Right atrium auricular region (tissue), 2 donors: ENCODE results near the gene RAB9A. TPM values are rescaled to one million over a fixed set of nuclear protein-coding genes. Genes with fewer than 3 reads are reported as not detected.

ENCODE experiments used
- DNase-seq: peaks from one replicate; pipeline ENCODE4 v3.0.0-alpha.2; 2019; ENCODE audit warnings: low spot score
- H3K27ac ChIP-seq, 2 donors: fragments of 200-600 bp; sonication (generic); 1 replicate in 1 of 2; 2 replicates in 1 of 2; pipeline ENCODE4 v1.5.1; 2016 to 2019
- H3K27me3 ChIP-seq, 2 donors: fragments of 200-600 bp; sonication (generic); one replicate each; pipeline versions ENCODE4 v1.5.1 to v1.6.0; 2017 to 2019
- H3K36me3 ChIP-seq: fragments of 200-600 bp; sonication (generic); one replicate; pipeline ENCODE4 v1.5.1; 2016
- H3K4me1 ChIP-seq, 2 donors: fragments of 200-600 bp; sonication (generic); one replicate each; pipeline versions ENCODE4 v1.5.1 to v1.6.0; 2017 to 2019
- H3K4me3 ChIP-seq, 2 donors: fragments of 200-600 bp; sonication (generic); 1 replicate in 1 of 2; 2 replicates in 1 of 2; pipeline ENCODE4 v1.5.1; 2017 to 2019; ENCODE audit warnings: mild to moderate bottlenecking in 1 of 2, moderate library complexity in 1 of 2
- H3K9me3 ChIP-seq, 2 donors: fragments of 200-600 bp; sonication (generic); one replicate each; pipeline ENCODE4 v1.5.1; 2019
- total RNA-seq, 2 donors: library from RNA; depleted of rRNA; stranded (reverse); fragments of >200 nt; gene quantifications; one replicate each; pipeline ENCODE4 v1.1.0, GENCODE V29; 2016
- TF ChIP-seq, protein P1 (sequence below), 2 donors: fragments of 200-600 bp; sonication (generic); IDR thresholded peaks; one replicate each; pipeline ENCODE4 v1.5.1; 2019; ENCODE audit warnings: antibody characterized with exemption in 2 of 2

The RAB9A gene
- total RNA-seq, 2 donors from 2014 or later = 25.6 to 26.1 TPM

DNA sequence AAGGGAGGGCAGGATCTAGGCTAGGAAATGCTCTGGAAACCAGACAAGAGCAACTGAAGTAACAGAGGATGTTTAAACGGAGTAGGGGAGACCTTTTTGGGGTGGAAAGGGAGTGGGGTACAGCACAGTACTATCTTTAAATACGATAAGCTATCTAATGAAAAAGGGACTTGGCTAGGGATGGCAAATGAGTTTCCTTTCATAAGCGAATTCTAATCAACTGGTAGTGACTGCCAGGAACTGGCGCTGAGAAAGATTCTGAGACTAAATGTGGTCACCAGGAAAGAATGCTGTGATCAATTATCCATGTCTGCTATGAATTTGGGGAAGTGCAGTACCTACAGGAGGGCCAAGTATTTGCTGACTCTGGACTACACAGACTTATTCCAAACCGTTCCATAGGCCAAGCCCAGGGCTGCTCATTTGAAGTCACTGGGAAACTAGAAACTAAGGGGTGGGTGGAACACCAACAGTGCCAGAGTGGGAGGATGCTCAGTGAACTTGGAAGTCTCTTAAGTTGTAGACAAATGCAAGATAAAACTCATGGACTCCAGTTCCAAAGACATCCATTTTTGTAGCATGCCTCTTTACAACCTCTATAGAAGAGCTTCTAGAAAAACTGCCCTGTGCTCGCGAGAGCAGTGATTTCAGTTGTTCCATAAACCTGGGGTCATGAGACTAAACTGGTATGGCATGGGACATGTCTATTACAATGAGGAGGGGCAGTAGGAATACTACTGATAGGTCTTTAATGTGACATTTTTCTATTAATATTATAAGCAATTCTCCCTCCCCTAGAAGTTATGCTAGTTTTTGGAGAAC, 43.5 kb downstream of the RAB9A start:
- no peak for DNase-seq
- Histone ChIP-seq H3K4me3 (no peak overlapping the region), H3K4me1 (peaks cover 0 to 12% of the 10 kb centered on the region in 2 donors), H3K36me3 (no peaks in the 10 kb centered on the region), H3K27ac (peak overlapping the region in 1 of 2 donors; percentile 88), H3K9me3 (no peaks in the 10 kb centered on the region), H3K27me3 (no peaks in the 10 kb centered on the region)
- TF ChIP-seq, protein P1, sequence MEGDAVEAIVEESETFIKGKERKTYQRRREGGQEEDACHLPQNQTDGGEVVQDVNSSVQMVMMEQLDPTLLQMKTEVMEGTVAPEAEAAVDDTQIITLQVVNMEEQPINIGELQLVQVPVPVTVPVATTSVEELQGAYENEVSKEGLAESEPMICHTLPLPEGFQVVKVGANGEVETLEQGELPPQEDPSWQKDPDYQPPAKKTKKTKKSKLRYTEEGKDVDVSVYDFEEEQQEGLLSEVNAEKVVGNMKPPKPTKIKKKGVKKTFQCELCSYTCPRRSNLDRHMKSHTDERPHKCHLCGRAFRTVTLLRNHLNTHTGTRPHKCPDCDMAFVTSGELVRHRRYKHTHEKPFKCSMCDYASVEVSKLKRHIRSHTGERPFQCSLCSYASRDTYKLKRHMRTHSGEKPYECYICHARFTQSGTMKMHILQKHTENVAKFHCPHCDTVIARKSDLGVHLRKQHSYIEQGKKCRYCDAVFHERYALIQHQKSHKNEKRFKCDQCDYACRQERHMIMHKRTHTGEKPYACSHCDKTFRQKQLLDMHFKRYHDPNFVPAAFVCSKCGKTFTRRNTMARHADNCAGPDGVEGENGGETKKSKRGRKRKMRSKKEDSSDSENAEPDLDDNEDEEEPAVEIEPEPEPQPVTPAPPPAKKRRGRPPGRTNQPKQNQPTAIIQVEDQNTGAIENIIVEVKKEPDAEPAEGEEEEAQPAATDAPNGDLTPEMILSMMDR (IDR thresholded peaks at IDR 0.05) = no peak

DNA sequence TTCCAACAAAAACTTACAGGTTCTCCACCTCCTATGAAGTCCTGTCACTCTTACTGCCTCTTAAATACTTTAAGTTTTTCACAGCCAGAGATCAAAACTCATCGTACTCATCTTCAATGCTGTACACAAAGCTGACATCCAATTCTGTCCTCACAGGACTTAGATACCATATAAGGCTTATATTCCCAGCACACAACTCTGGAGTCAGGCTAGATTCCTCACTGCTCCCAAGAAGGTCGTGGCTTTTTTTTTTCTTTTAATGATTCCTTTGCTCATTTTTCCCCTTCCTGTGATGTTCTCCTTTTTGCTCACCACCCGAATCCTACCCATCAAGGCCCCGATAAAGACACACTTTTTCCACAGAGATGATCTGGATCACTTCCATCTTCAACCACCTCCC, 44.6 kb downstream of the RAB9A start:
- H3K4me1 ChIP-seq = peaks cover 0 to 12% of the 10 kb centered on the region in 2 donors
- H3K4me3 ChIP-seq = peak overlapping the region; percentile 70 to 79
- DNase-seq = no peak
- H3K27ac ChIP-seq = peak overlapping the region; percentile 88 to 89
- H3K27me3 ChIP-seq = no peaks in the 10 kb centered on the region
- H3K36me3 ChIP-seq = no peaks in the 10 kb centered on the region
- TF ChIP-seq, protein P1 (IDR thresholded peaks at IDR 0.05) = no peak
- H3K9me3 ChIP-seq = no peaks in the 10 kb centered on the region

DNA sequence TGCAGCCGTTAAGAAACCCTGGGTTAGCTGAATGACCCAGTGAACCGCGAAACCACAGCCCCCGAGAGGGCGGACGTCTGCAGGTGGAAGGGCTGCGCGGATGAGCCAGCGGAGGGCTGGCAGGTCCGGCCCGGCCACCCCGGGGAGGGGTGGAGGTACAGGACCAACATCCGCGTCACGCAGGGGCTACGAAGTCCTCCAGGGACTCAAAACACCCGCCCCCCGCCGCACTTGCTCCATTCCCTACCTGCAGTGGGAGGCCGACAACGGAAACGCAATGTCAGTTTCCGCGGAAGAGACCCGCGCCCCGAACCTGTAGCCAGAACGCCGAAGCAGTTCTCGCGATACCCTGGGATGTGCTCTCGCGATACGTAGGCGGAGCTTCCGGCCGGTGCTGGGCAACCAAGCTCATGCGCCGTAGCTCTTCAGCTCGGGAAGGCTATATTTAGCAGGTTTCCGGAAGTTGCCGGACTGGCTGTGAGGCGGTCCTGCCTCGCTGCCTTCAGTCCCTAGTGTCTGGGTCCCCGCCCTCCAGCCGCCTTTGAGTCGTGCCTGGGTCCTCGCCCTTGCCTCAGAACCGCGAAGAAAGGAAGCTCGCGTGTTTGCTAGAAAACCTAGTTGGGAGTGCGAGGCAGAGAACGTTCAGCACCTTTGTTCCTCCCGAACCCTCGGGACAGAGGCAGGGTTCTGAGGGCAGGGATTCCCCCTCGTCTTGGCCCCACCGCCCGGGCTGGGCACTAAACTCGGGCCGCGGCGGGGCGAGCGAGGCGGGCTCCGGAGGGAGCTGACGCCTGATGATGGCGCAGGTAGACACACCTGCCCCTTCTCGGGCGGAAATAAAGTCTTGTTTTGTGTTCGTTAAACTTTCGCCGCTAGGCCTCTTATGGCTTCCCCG, 45.6 kb downstream of the RAB9A start, which contains the start of the genes OFD1 and TRAPPC2:
Gene OFD1 (plus strand): TSS at position 471 of the 895 bp plus-strand sequence. CDS start 324 bp downstream, at position 795.
Gene TRAPPC2 (minus strand): TSS at position 343 of the 895 bp plus-strand sequence. CDS start 14,657 bp downstream, outside the sequence.
- Histone ChIP-seq H3K27me3 (no peaks in the 10 kb centered on the region), H3K4me3 (peak within 1 kb of the TSS; percentile 70 to 79), H3K4me1 (peaks cover 0 to 12% of the 10 kb centered on the region in 2 donors), H3K36me3 (no peaks in the 10 kb centered on the region), H3K27ac (peak within 1 kb of the TSS; percentile 88 to 89), H3K9me3 (no peaks in the 10 kb centered on the region)
- TF ChIP-seq, protein P1 (IDR thresholded peaks at IDR 0.05) = no peak
- peak; percentile 93 for DNase-seq

DNA sequence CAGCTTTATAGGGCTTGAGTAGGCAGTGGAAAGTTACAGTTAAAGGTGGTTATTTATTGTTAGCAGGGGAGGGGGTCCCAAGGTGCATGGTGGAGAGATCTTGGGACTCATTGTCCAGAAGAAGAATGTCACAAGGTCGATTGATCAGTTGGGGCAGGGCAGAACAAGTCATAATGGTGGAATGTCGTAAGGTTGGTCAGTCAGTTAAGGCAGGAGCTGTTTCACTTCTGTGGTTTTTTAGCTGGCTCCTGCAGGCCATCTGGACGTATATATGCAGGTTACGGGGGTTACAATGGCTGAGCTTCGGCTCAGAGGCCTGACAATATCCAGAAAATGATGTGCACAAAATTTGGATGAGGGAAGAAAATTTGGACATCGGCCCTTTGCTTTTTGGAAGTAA, 52.8 kb downstream of the RAB9A start:
- H3K27me3 ChIP-seq = no peaks in the 10 kb centered on the region
- H3K27ac ChIP-seq = no peak overlapping the region
- H3K4me1 ChIP-seq = no peaks in the 10 kb centered on the region
- no peaks in the 10 kb centered on the region for H3K9me3 ChIP-seq
- no peaks in the 10 kb centered on the region for H3K36me3 ChIP-seq
- no peak overlapping the region for H3K4me3 ChIP-seq
- DNase-seq = no peak
- TF ChIP-seq, protein P1 (IDR thresholded peaks at IDR 0.05) = no peak

DNA sequence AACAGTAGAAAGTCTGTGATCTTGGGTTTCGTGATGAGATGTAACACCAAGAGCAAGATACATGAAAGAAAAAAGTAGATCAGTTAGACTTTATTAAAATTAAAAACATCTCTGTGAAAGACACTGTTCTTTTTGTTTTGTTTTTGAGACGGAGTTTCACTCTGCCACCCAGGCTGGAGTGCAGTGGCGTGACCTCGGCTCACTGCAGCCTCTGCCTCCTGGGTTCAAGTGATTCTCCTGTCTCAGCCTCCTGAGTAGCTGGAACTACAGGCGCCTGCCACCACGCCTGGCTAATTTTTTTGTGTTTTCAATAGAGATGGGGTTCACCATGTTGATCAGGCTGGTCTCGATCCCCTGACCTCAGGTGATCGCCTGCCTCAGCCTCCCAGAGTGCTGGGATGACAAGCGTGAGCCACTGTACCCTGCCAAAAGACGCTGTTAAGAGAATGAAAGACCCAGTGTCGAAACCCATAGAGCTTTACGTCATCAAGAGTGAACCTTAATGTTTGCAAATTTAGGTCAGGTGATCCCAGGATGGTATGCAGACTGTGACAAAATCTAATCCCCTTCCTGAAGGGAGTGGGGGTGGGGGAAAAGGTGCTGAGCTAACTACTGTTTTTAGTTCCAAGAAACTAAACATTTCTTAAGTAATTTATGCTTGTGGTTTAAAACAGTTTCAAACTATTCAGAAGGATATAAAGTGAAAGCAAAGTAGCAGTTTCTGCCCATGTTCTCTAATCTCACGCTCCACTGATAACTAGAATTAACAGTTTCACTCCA, 53.7 kb downstream of the RAB9A start:
- Histone ChIP-seq H3K4me1 (no peaks in the 10 kb centered on the region), H3K36me3 (no peaks in the 10 kb centered on the region), H3K27ac (no peak overlapping the region), H3K4me3 (no peak overlapping the region), H3K27me3 (no peaks in the 10 kb centered on the region), H3K9me3 (no peaks in the 10 kb centered on the region)
- no peak for DNase-seq
- TF ChIP-seq, protein P1 (IDR thresholded peaks at IDR 0.05) = no peak
